Neural crest cell (in vitro differentiated cells): Measurements from ENCODE around the gene BST1. TPM values are rescaled to one million over a fixed set of nuclear protein-coding genes. Genes with fewer than 3 reads are reported as not detected.

Source experiments
- DNase-seq: peaks from one replicate; pipeline ENCODE4 v3.0.0; 2021; ENCODE audit warnings: low read depth, mixed read lengths, low spot score
- H3K27ac Mint-ChIP-seq: one replicate; pipeline ENCODE4 v1.8.0; 2021; ENCODE audit warnings: mild to moderate bottlenecking, mixed read lengths; ENCODE audit not compliant: unreplicated experiment
- H3K27me3 Mint-ChIP-seq: 2 replicates; pipeline ENCODE4 v1.8.0; 2021; ENCODE audit warnings: low read depth, mild to moderate bottlenecking, mixed read lengths
- H3K36me3 Mint-ChIP-seq: 2 replicates; pipeline ENCODE4 v1.8.0; 2021; ENCODE audit warnings: low read depth, mild to moderate bottlenecking, mixed read lengths
- H3K4me1 Mint-ChIP-seq: 2 replicates; pipeline ENCODE4 v1.8.0; 2021; ENCODE audit warnings: mixed read lengths
- H3K4me3 Mint-ChIP-seq: one replicate; pipeline ENCODE4 v1.8.0; 2021; ENCODE audit warnings: mild to moderate bottlenecking, mixed read lengths
- H3K9me3 Mint-ChIP-seq: 2 replicates; pipeline ENCODE4 v1.8.0; 2021; ENCODE audit warnings: mixed read lengths
- total RNA-seq: library from RNA; stranded (reverse); gene quantifications from 2 replicates; pipeline ENCODE4 v1.2.1, GENCODE V29; 2021
- TF ChIP-seq, protein P1 (sequence below): fragments of 200-600 bp; sonication (generic); conservative IDR thresholded peaks from 2 replicates; pipeline ENCODE4 v1.5.0; 2021; ENCODE audit warnings: antibody characterized with exemption, mild to moderate bottlenecking

Gene BST1
- total RNA-seq, 1 donor from 2014 or later = 0.75 TPM

GRCh38 chr4:15692602-15693001 lies 10.3 kb upstream of the BST1 start:
- Mint-ChIP-seq H3K27ac (no peak overlapping the region), H3K4me1 (peaks cover 20% of the 10 kb centered on the region), H3K36me3 (peaks cover 8% of the 10 kb centered on the region), H3K27me3 (no peaks in the 10 kb centered on the region), H3K9me3 (no peaks in the 10 kb centered on the region), H3K4me3 (no peak overlapping the region)
- TF ChIP-seq, protein P1, sequence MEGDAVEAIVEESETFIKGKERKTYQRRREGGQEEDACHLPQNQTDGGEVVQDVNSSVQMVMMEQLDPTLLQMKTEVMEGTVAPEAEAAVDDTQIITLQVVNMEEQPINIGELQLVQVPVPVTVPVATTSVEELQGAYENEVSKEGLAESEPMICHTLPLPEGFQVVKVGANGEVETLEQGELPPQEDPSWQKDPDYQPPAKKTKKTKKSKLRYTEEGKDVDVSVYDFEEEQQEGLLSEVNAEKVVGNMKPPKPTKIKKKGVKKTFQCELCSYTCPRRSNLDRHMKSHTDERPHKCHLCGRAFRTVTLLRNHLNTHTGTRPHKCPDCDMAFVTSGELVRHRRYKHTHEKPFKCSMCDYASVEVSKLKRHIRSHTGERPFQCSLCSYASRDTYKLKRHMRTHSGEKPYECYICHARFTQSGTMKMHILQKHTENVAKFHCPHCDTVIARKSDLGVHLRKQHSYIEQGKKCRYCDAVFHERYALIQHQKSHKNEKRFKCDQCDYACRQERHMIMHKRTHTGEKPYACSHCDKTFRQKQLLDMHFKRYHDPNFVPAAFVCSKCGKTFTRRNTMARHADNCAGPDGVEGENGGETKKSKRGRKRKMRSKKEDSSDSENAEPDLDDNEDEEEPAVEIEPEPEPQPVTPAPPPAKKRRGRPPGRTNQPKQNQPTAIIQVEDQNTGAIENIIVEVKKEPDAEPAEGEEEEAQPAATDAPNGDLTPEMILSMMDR = no peak
- no peak for DNase-seq

DNA sequence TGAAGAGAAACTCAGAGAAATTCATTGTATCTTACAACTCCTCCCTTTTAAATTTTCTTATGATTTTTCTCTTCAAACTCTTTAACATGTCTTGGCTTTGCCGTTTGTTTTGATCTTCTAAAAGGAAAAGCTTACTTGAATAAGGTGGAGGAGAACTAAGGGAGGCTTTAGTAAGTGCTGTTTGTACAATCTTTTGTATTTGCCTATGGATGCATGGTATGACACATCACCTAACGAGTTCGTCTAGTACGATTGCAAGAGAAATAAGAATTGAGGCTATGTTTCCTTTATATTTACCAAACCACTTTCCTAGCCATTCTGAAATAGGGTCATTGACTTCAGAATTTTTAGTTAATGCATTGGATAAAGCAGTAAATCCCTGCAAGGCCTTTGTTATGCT lies 8.4 kb upstream of the BST1 start:
- H3K9me3 Mint-ChIP-seq = peaks cover 6% of the 10 kb centered on the region
- no peak overlapping the region for H3K27ac Mint-ChIP-seq
- H3K4me3 Mint-ChIP-seq = no peak overlapping the region

DNA sequence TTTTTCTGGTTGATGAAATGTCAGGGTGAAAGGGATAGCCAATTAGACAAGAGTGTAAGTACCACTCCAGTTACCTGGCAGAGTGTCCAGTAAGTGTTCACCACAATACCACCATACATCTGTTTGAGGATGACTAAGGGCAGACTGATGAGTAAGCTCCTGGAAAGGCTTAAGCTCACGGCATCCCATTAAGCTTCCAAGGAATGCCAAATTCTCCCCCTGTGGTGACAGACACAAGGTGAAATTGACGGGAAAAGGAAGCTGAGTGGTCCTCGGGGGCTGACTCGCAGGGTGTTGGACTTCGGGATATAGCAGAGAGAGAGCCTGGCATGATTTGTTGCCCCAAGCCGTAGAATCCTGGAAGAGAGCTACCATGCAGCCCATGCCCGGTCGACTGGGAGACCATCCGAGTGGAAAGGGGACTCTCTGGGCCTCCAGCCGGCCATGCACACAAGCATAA lies 7.6 kb upstream of the BST1 start:
- Mint-ChIP-seq H3K4me1 (peaks cover 15% of the 10 kb centered on the region), H3K9me3 (peaks cover 11% of the 10 kb centered on the region), H3K4me3 (no peak overlapping the region), H3K27me3 (no peaks in the 10 kb centered on the region), H3K27ac (no peak overlapping the region), H3K36me3 (peaks cover 16% of the 10 kb centered on the region)
- TF ChIP-seq, protein P1 = no peak
- no peak for DNase-seq

More for the DNA sequence above, 8.4 kb upstream of the BST1 start:
- DNase-seq = no peak
- Mint-ChIP-seq H3K4me1 (peaks cover 20% of the 10 kb centered on the region), H3K36me3 (peaks cover 16% of the 10 kb centered on the region), H3K27me3 (no peaks in the 10 kb centered on the region)
- TF ChIP-seq, protein P1 = no peak

GRCh38 chr4:15695729-15696128 lies 7.1 kb upstream of the BST1 start:
- no peak overlapping the region for H3K4me3 Mint-ChIP-seq

DNA sequence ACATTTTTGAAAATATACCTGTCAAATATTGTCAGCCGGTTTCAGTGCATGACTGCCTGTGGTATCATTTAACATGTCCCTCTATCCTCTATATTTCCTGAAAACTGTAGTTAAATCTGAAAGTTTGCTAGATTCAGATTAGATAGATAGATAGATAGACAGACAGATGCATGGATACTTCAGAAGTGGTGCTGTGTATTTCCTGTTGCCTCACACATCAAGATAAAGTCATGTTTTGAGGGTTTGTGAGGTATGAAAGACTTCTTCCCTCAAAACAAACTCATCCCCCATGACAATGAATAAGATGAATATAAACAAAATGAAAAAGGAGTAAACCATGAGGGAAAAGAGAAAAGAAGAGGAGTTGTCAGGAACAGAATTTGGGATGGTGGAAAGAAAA lies 6.0 kb upstream of the BST1 start:
- TF ChIP-seq, protein P1 = no peak
- no peak for DNase-seq
- Mint-ChIP-seq H3K27ac (no peak overlapping the region), H3K4me3 (no peak overlapping the region), H3K4me1 (peaks cover 5% of the 10 kb centered on the region), H3K27me3 (no peaks in the 10 kb centered on the region), H3K9me3 (peaks cover 11% of the 10 kb centered on the region), H3K36me3 (peaks cover 16% of the 10 kb centered on the region)

More at GRCh38 chr4:15695729-15696128, 7.1 kb upstream of the BST1 start:
- peaks cover 16% of the 10 kb centered on the region for H3K36me3 Mint-ChIP-seq
- H3K4me1 Mint-ChIP-seq = peaks cover 10% of the 10 kb centered on the region
- no peak for DNase-seq
- TF ChIP-seq, protein P1 = no peak
- no peaks in the 10 kb centered on the region for H3K27me3 Mint-ChIP-seq
- H3K9me3 Mint-ChIP-seq = peaks cover 11% of the 10 kb centered on the region
- H3K27ac Mint-ChIP-seq = no peak overlapping the region

GRCh38 chr4:15703439-15703838 lies 574 bp downstream of the BST1 start:
- Mint-ChIP-seq H3K36me3 (peaks cover 8% of the 10 kb centered on the region), H3K4me1 (peaks cover 20% of the 10 kb centered on the region), H3K4me3 (no peak overlapping the region), H3K9me3 (peaks cover 11% of the 10 kb centered on the region), H3K27ac (no peak overlapping the region), H3K27me3 (no peaks in the 10 kb centered on the region)
- no peak for DNase-seq
- TF ChIP-seq, protein P1 = no peak
